ENCODE measurements around the gene AMOTL1. TPM values are rescaled to one million over a fixed set of nuclear protein-coding genes. Genes with fewer than 3 reads are reported as not detected.

Gene AMOTL1
- total RNA-seq, 6 experiments from 2014 or later, result 7.4 to 43.8 (median 17.3) TPM

DNA sequence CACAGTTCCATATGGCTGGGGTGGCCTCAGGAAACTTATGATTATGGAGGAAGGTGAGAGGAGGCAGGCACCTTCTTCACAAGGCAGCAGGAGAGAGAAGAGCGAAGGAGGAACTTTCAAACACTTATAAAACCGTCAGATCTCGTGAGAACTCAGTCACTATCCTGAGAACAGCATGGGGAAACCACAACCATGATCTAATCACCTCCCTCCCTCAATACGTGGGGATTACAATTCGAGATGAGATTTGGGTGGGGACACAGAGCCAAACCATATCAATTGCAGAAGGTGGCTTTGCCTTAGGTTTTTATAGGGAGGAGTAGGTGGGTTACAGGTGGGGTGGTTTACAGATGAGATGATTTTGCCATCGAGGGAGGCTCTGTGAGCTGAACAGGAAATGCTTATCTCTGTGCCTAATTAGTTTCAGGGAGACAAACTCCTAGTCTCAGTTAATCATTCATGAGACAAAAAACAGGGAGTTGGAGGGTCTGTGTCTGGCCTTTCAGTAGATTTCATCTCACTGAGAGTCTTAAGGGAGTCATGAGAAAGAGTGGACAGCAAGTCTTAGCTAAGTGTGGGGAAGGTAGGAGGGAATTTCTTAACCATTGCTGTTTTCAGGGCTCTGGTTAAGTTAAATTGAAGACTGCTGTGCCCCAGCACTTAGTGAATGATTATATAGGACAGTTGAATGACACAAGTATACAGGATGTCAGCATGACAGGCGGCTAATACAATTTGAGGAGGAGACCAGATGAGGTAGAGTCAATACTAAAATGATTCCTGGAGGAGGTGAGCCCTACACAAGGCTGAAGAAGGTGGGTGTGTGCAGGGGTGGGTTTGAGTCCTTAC is 157.5 kb downstream of the AMOTL1 start:
- Histone ChIP-seq H3K4me1 (no peaks in the 10 kb centered on the region), H3K36me3 (no peaks in the 10 kb centered on the region), H3K4me3 (no peak overlapping the region), H3K27me3 (no peaks in the 10 kb centered on the region), H3K9me3 (no peaks in the 10 kb centered on the region), H3K27ac (peak overlapping the region; percentile 11 to 44 (median 24))
- ATAC-seq (no peak), DNase-seq (no peak)
- intact Hi-C loops (cut with DNase I), result no loop called here
- 42% methylated on average over 7 of the region's 7 CpGs for WGBS (ENCODE audit: insufficient coverage, low coverage, low lambda C conversion rate, missing lambda C conversion rate)
- no peak for TF ChIP-seq POLR2A (IDR thresholded peaks at IDR 0.05)
- TF ChIP-seq, protein P1, sequence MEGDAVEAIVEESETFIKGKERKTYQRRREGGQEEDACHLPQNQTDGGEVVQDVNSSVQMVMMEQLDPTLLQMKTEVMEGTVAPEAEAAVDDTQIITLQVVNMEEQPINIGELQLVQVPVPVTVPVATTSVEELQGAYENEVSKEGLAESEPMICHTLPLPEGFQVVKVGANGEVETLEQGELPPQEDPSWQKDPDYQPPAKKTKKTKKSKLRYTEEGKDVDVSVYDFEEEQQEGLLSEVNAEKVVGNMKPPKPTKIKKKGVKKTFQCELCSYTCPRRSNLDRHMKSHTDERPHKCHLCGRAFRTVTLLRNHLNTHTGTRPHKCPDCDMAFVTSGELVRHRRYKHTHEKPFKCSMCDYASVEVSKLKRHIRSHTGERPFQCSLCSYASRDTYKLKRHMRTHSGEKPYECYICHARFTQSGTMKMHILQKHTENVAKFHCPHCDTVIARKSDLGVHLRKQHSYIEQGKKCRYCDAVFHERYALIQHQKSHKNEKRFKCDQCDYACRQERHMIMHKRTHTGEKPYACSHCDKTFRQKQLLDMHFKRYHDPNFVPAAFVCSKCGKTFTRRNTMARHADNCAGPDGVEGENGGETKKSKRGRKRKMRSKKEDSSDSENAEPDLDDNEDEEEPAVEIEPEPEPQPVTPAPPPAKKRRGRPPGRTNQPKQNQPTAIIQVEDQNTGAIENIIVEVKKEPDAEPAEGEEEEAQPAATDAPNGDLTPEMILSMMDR (IDR thresholded peaks at IDR 0.05), result no peak

DNA sequence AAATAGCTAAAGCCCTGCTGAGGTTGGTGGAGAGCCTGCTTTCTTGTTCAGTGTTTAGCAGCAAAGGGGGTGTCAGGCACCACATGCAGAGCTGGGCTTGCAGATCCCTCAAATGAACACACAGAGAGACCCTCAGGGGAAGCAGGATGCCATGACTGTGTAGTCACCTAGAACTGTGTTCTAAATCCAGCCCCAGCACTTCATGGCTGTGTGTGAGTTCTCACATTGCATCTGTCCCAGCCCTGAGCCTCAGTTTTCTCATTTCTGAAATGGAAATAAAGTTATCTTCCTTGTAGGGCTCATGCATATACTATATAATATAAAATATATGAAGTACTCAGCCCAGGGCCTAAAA is 158.1 kb downstream of the AMOTL1 start:
- no peaks in the 10 kb centered on the region for H3K27me3 ChIP-seq
- intact Hi-C loops (cut with DNase I), result no loop called here
- peak in 1 of 4 donors; percentile 8 for ATAC-seq
- peak overlapping the region; percentile 11 to 44 (median 24) for H3K27ac ChIP-seq
- no peaks in the 10 kb centered on the region for H3K36me3 ChIP-seq
- H3K4me1 ChIP-seq, result no peaks in the 10 kb centered on the region
- no peak for DNase-seq
- no peaks in the 10 kb centered on the region for H3K9me3 ChIP-seq
- TF ChIP-seq, protein P1 (IDR thresholded peaks at IDR 0.05), result no peak
- TF ChIP-seq POLR2A (IDR thresholded peaks at IDR 0.05), result no peak
- no peak overlapping the region for H3K4me3 ChIP-seq

Other genes with a start within 250 kb of the AMOTL1 start
- gene FUT4, start 224.4 kb upstream of the AMOTL1 start, total RNA-seq, result 1 to 10 TPM in 5 of 6 experiments, under 1 TPM in 1; 0.90 to 3.1 (median 2.0) TPM
- under 1 TPM; 0.12 to 0.71 (median 0.51) TPM for gene PIWIL4, start 201.0 kb upstream of the AMOTL1 start, total RNA-seq
- gene CWC15, start 205.2 kb downstream of the AMOTL1 start, total RNA-seq, result 10 to 100 TPM; 23.5 to 31.0 (median 26.7) TPM
- under 1 TPM; 0.07 to 0.80 (median 0.18) TPM for gene KDM4D, start 205.4 kb downstream of the AMOTL1 start, total RNA-seq

All from right lobe of liver (tissue), 6 donors.